ENCODE data around the gene CDKAL1. TPM values are rescaled to one million over a fixed set of nuclear protein-coding genes. Genes with fewer than 3 reads are reported as not detected.

Gene CDKAL1
- total and polyA plus RNA-seq, 9 of the 15 experiments (the other 6 are each of a cell fraction or from before 2014, with no cell fraction given): 11.2 to 36.3 (median 20.1) TPM

GRCh38 chr6:21208796-21209186, 674.5 kb downstream of the CDKAL1 start:
- H3K4me3 ChIP-seq: no peak overlapping the region
- TF ChIP-seq CEBPG (CRISPR knock-in tag; IDR thresholded peaks at IDR 0.05) (no peak), CEBPG (tag; conservative IDR thresholded peaks at IDR 0.05 in 1 of 2, IDR thresholded peaks at IDR 0.05 in 1 of 2) (peak in 1 of 2 experiments; percentile 23; a peak in 2 of 4 replicates), CEBPB (tag; IDR thresholded peaks at IDR 0.05) (peak; percentile 65), ZSCAN32 (CRISPR knock-in tag; IDR thresholded peaks at IDR 0.05) (no peak), STAT5A (IDR thresholded peaks at IDR 0.05; ENCODE audit: borderline replicate concordance, low read length) (no peak), ZNF165 (CRISPR knock-in tag; IDR thresholded peaks at IDR 0.05; ENCODE audit: borderline replicate concordance) (no peak), GATAD2A (IDR thresholded peaks at IDR 0.05) (no peak)
- no peaks in the 10 kb centered on the region for H3K36me3 ChIP-seq (ENCODE audit: control insufficient read depth, insufficient read depth, low read length)
- ATAC-seq (no peak), DNase-seq (ENCODE audit: extremely low read depth in 1 of 4, low spot score in 3 of 4) (no peak), FAIRE-seq (no peak)
- intact Hi-C loops (cut with micrococcal nuclease): no loop called here
- CTCF ChIA-PET (ENCODE audit: low intra/inter-chr PET ratio): no interaction called here
- H3K27me3 ChIP-seq (ENCODE audit: control insufficient read depth in 2 of 2, insufficient read depth in 2 of 2, low read length in 2 of 2): no peaks in the 10 kb centered on the region
- H3K9me1 ChIP-seq (ENCODE audit: control insufficient read depth, insufficient read depth, low read length): no peaks in the 10 kb centered on the region
- no peak overlapping the region for H3K4me2 ChIP-seq (ENCODE audit: insufficient read depth, low read length)
- no peaks in the 10 kb centered on the region for H3K79me2 ChIP-seq (ENCODE audit: control insufficient read depth, insufficient read depth, low read length)
- H3K9me3 ChIP-seq (replicated peaks; ENCODE audit: control insufficient read depth, insufficient read depth, low read depth, low read length): no peaks in the 10 kb centered on the region
- H3K27ac ChIP-seq (ENCODE audit: extremely low read depth, low read depth, low read length): no peak overlapping the region
- 56% methylated on average over 5 of the region's 5 CpGs for WGBS (ENCODE audit: insufficient coverage, low coverage, missing lambda C conversion rate)
- H4K20me1 ChIP-seq (replicated peaks; ENCODE audit: control insufficient read depth, insufficient read depth, low read length): no peaks in the 10 kb centered on the region
- no peak overlapping the region for H3K9ac ChIP-seq (ENCODE audit: insufficient read depth in 1 of 2, low read depth in 2 of 2, low read length in 2 of 2)
- POLR2A ChIA-PET: interaction anchor here (1.2 kb wide), 1 partner anchor 10 kb away, joined by 4 read pairs; no protein-coding TSS in a partner anchor
- no peaks in the 10 kb centered on the region for H3K4me1 ChIP-seq (replicated peaks in 1 of 2; ENCODE audit: control insufficient read depth in 2 of 2, insufficient read depth in 2 of 2, low read length in 2 of 2)
- H2AFZ ChIP-seq (ENCODE audit: low read depth, low read length): no peak overlapping the region
- in situ Hi-C loops (cut with MboI): no loop called here
- no TSS peak for BruUV-seq (replicated peaks)

DNA sequence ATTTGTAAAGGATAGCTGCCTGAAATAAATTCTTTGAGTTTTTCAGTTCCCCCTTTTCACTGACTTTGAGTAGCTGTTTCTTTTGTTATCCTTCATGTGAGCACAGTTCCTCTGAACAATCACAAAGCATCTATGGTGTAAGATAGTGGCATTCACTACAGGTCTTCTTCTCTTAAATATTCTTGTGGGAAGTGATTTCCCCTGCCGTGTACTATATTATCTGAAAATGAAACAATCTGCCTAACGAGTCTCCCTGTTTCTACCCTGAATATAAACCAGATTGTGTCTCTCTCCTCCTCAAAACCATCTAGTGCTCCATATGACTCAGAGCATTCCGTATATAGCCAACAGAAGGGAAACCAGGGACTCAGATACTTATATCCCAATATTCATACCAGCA, 679.2 kb downstream of the CDKAL1 start:
- FAIRE-seq: no peak
- Histone ChIP-seq H3K4me1 (replicated peaks in 1 of 2; ENCODE audit: control insufficient read depth in 2 of 2, insufficient read depth in 2 of 2, low read length in 2 of 2) (no peaks in the 10 kb centered on the region), H3K79me2 (ENCODE audit: control insufficient read depth, insufficient read depth, low read length) (no peaks in the 10 kb centered on the region), H3K27ac (ENCODE audit: extremely low read depth, low read depth, low read length) (no peak overlapping the region), H4K20me1 (replicated peaks; ENCODE audit: control insufficient read depth, insufficient read depth, low read length) (no peaks in the 10 kb centered on the region), H3K36me3 (ENCODE audit: control insufficient read depth, insufficient read depth, low read length) (no peaks in the 10 kb centered on the region), H3K4me2 (ENCODE audit: insufficient read depth, low read length) (no peak overlapping the region), H3K27me3 (ENCODE audit: control insufficient read depth in 2 of 2, insufficient read depth in 2 of 2, low read length in 2 of 2) (no peaks in the 10 kb centered on the region), H2AFZ (ENCODE audit: low read depth, low read length) (no peak overlapping the region), H3K9me1 (ENCODE audit: control insufficient read depth, insufficient read depth, low read length) (no peaks in the 10 kb centered on the region), H3K9ac (ENCODE audit: insufficient read depth in 1 of 2, low read depth in 2 of 2, low read length in 2 of 2) (no peak overlapping the region), H3K4me3 (no peak overlapping the region), H3K9me3 (replicated peaks; ENCODE audit: control insufficient read depth, insufficient read depth, low read depth, low read length) (no peaks in the 10 kb centered on the region)
- in situ Hi-C loops (cut with MboI): no loop called here
- intact Hi-C loops (cut with micrococcal nuclease): no loop called here
- WGBS (ENCODE audit: insufficient coverage, low coverage, missing lambda C conversion rate): 53% methylated on average over 3 of the region's 3 CpGs
- ChIA-PET POLR2A (no interaction called here), CTCF (ENCODE audit: low intra/inter-chr PET ratio) (no interaction called here)
- no peak for DNase-seq (ENCODE audit: extremely low read depth in 1 of 4, low spot score in 3 of 4)
- ATAC-seq: no peak
- BruUV-seq (replicated peaks): no TSS peak
- TF ChIP-seq RNF2 (IDR thresholded peaks at IDR 0.05) (no peak), HES1 (IDR thresholded peaks at IDR 0.05; ENCODE audit: low read depth) (no peak), SIN3A (IDR thresholded peaks at IDR 0.05; ENCODE audit: borderline replicate concordance in 2 of 2, control insufficient read depth in 1 of 2, low read depth in 2 of 2, low read length in 2 of 2) (no peak), MCM7 (IDR thresholded peaks at IDR 0.05) (no peak), SMAD3 (CRISPR knock-in tag; conservative IDR thresholded peaks at IDR 0.05) (no peak)

Data from K562 (cell line).